ENCODE measurements around the gene PDK2.

GRCh38 chr17:50149091-50149416 is 53.9 kb downstream of the PDK2 start:
- TF ChIP-seq EZH2 (IDR thresholded peaks at IDR 0.05; ENCODE audit: insufficient read depth, poor library complexity, severe bottlenecking) (no peak), EZH2phosphoT487 (IDR thresholded peaks at IDR 0.05; ENCODE audit: insufficient read depth, low read depth) (no peak)

Data from GM23248 (cell line).